HCT116 (cell line): Measurements from ENCODE around the gene ZACN.

ENCODE experiments used
- CTCF ChIP-seq, 3 experiments: fragments of 200-600 bp in 1 of 3; sonication (generic) in 1 of 3; IDR thresholded peaks in 2 of 3; conservative IDR thresholded peaks in 1 of 3; 2 replicates each; pipeline ENCODE4 v1.5.1; 2012 to 2017; ENCODE audit warnings: low read depth in 2 of 3, low read length in 2 of 3, antibody characterized with exemption in 1 of 3, borderline replicate concordance in 1 of 3, control low read depth in 1 of 3, mild to moderate bottlenecking in 1 of 3, mixed read lengths in 1 of 3, mixed run types in 1 of 3, moderate library complexity in 1 of 3; ENCODE audit not compliant: insufficient read depth in 1 of 3
- EZH2 ChIP-seq: fragments of 200-600 bp; sonication (generic); IDR thresholded peaks from 2 replicates; pipeline ENCODE4 v1.6.1; 2017; ENCODE audit warnings: antibody characterized with exemption, mixed run types
- JUND ChIP-seq: IDR thresholded peaks from 2 replicates; pipeline ENCODE4 v1.6.1; 2012
- POLR2A ChIP-seq: IDR thresholded peaks from 2 replicates; pipeline ENCODE4 v1.7.0; 2011; ENCODE audit warnings: borderline replicate concordance; ENCODE audit not compliant: insufficient read depth, insufficient read length; ENCODE audit errors: extremely low read depth
- POLR2AphosphoS5 ChIP-seq: IDR thresholded peaks from 2 replicates; pipeline ENCODE4 v1.6.1; 2011; ENCODE audit warnings: mild to moderate bottlenecking, low read depth, low read length, moderate library complexity
- RAD21 ChIP-seq: IDR thresholded peaks from 2 replicates; pipeline ENCODE4 v1.6.1; 2012; ENCODE audit warnings: low read depth, mild to moderate bottlenecking
- SIN3A ChIP-seq: IDR thresholded peaks from 2 replicates; pipeline ENCODE4 v1.6.1; 2012; ENCODE audit warnings: low read depth
- SP1 ChIP-seq: IDR thresholded peaks from 2 replicates; pipeline ENCODE4 v1.6.1; 2012; ENCODE audit warnings: low read depth
- TCF7L2 ChIP-seq: IDR thresholded peaks from 2 replicates; pipeline ENCODE4 v1.7.0; 2011; ENCODE audit warnings: borderline replicate concordance, inconsistent platforms; ENCODE audit not compliant: insufficient read depth, insufficient read length; ENCODE audit errors: extremely low read depth

- no peak for TF ChIP-seq POLR2A
- no peak for TF ChIP-seq CTCF (IDR thresholded peaks at IDR 0.05 in 2 of 3, conservative IDR thresholded peaks at IDR 0.05 in 1 of 3; ENCODE audit: borderline replicate concordance in 1 of 3, insufficient read depth in 1 of 3, low read depth in 2 of 3, low read length in 2 of 3)
- TF ChIP-seq POLR2AphosphoS5 = no peak
- TF ChIP-seq TCF7L2 = no peak
- TF ChIP-seq JUND = no peak
- TF ChIP-seq SP1 = no peak
- TF ChIP-seq RAD21 = no peak
- TF ChIP-seq SIN3A = no peak
- no peak for TF ChIP-seq EZH2
Observed at GRCh38 chr17:76074390-76075363, 4.3 kb upstream of the ZACN start, which contains the start of gene GALR2.
